Effector memory CD8-positive, alpha-beta T cell (primary cell): ENCODE results near the gene FAM163A.
A peak's percentile ranks its signal among the peaks of the same experiment; 100 is the strongest.
"Not testable (repeated sequence)": the region's sequence is repeated elsewhere in the genome, so short reads cannot be mapped to it uniquely, and the experiment has no call there.

Source experiments
- ATAC-seq: fragments of 150-1000 bp; cut with Tn5 transposase; replicated peaks from 2 replicates; pipeline ENCODE4 v1.10.0; 2021; ENCODE audit warnings: mild to moderate bottlenecking, moderate library complexity
- DNase-seq, 3 experiments: peaks; one replicate each; pipeline ENCODE4 v3.0.0; 2021
- H3K27ac Mint-ChIP-seq, 2 donors: one replicate each; pipeline ENCODE4 v1.8.0; 2022; ENCODE audit warnings: mild to moderate bottlenecking in 2 of 2, mixed read lengths in 2 of 2, moderate library complexity in 2 of 2
- H3K27me3 Mint-ChIP-seq, 2 donors: one replicate each; pipeline ENCODE4 v1.8.0; 2022; ENCODE audit warnings: mixed read lengths in 2 of 2
- H3K36me3 Mint-ChIP-seq: one replicate; pipeline ENCODE4 v1.8.0; 2022; ENCODE audit warnings: mild to moderate bottlenecking, moderate library complexity, mixed read lengths; ENCODE audit not compliant: insufficient read depth
- H3K4me1 Mint-ChIP-seq, 2 donors: one replicate each; pipeline ENCODE4 v1.8.0; 2022; ENCODE audit warnings: low read depth in 2 of 2, mixed read lengths in 2 of 2
- H3K4me3 Mint-ChIP-seq, 2 donors: one replicate each; pipeline ENCODE4 v1.8.0; 2022; ENCODE audit warnings: mild to moderate bottlenecking in 2 of 2, mixed read lengths in 2 of 2, moderate library complexity in 2 of 2
- H3K9me3 Mint-ChIP-seq, 2 donors: one replicate each; pipeline ENCODE4 v1.8.0; 2022; ENCODE audit warnings: mixed read lengths in 2 of 2
- total RNA-seq, 9 experiments: gene quantifications; one replicate each; lab custom pipeline; 2026; lab: John Stamatoyannopoulos, UW

Gene FAM163A
- 0 to 0.13 (median 0) reads per million in 9 experiments for total RNA-seq

DNA sequence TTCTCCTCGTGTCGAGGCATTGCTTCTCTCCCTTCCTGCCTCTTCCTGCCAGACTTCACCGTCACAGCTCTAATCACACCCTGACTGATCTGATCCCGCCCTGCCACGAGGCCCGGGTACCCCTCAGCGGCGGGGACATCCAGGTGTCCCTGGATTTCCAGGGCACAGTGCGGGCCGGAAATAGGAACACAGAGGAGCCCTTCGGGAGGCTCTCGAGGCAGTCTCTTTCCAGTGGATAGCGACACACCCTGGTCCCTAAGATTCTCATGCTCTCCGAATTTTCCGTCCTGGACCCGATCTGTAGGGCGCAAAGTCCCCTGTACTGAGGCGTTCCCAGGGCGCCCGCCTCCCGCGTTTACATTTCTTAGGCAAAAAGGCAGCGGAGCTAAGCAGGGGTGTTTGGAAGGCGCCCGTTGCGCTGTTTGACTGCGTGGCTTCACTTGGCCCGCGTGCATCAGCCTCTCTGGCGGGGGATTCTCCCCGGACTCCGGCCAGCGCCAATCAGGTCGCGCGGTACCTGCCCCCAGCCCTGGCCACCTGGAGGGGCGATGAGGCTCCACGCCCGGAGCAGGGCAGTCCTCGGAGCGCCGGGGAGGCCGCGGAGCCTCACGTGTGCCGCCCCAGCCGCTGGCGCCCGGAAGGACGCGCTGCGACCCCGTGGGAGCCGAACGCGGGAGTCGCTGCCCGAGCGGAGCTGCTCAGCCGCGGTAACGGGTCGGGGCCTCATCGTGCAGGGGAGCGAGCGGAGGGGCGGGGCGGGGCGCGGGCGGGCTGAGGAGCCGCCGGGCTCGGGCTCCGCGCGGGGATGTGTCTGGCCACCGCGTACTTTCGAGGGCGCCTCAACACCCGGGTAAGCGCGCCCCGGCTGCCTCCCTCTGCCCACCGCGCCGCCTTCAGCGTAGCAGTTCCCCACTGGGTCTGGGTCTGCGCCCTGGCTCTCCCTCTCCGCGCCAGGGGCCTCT is at the start of gene FAM163A:
FAM163A (plus strand) TSS at position 575 of the 962 bp plus-strand sequence. CDS start 69,807 bp downstream, outside the sequence.
- ATAC-seq (no peak), DNase-seq (no peak)
- H3K9me3 Mint-ChIP-seq = no peaks in the 10 kb centered on the region
- H3K36me3 Mint-ChIP-seq = no peaks in the 10 kb centered on the region
- peak within 1 kb of the TSS in 1 of 2 donors; percentile 38 for H3K4me3 Mint-ChIP-seq
- peaks cover 71 to 75% of the 10 kb centered on the region in 2 donors for H3K27me3 Mint-ChIP-seq
- no peak within 1 kb of the TSS for H3K27ac Mint-ChIP-seq
- peaks cover 5 to 6% of the 10 kb centered on the region in 2 donors for H3K4me1 Mint-ChIP-seq

DNA sequence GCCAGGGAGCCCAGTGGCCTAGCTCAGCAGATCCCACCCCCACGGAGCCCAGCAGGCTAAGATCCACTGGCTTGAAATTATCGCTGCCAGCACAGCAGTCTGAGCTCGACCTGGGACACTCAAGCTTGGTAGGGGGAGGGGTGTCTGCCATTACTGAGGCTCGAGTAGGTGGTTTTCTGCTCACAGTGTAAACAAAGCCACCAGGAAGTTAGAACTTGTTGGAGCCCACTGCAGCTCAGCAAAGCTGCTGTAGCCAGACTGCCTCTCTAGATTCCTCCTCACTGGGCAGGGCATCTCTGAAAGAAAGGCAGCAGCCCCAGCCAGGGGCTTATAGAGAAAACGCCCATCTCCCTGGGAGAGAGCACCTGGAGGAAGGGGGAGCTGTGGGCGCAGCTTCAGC is 48.6 kb upstream of the FAM163A start:
- H3K9me3 Mint-ChIP-seq, H3K36me3 Mint-ChIP-seq, ATAC-seq, DNase-seq, H3K4me1 Mint-ChIP-seq, H3K27ac Mint-ChIP-seq, H3K4me3 Mint-ChIP-seq: not testable (repeated sequence)
- H3K27me3 Mint-ChIP-seq = peaks cover 41 to 63% of the 10 kb centered on the region in 2 donors

- H3K27me3 Mint-ChIP-seq = peaks cover 0 to 15% of the 10 kb centered on the region in 2 donors
- H3K4me3 Mint-ChIP-seq = no peak overlapping the region
- ATAC-seq (no peak), DNase-seq (no peak)
- H3K4me1 Mint-ChIP-seq = no peaks in the 10 kb centered on the region
- no peaks in the 10 kb centered on the region for H3K9me3 Mint-ChIP-seq
- no peak overlapping the region for H3K27ac Mint-ChIP-seq
- H3K36me3 Mint-ChIP-seq = no peaks in the 10 kb centered on the region
Observed at GRCh38 chr1:179702946-179703539, 40.0 kb upstream of the FAM163A start.

DNA sequence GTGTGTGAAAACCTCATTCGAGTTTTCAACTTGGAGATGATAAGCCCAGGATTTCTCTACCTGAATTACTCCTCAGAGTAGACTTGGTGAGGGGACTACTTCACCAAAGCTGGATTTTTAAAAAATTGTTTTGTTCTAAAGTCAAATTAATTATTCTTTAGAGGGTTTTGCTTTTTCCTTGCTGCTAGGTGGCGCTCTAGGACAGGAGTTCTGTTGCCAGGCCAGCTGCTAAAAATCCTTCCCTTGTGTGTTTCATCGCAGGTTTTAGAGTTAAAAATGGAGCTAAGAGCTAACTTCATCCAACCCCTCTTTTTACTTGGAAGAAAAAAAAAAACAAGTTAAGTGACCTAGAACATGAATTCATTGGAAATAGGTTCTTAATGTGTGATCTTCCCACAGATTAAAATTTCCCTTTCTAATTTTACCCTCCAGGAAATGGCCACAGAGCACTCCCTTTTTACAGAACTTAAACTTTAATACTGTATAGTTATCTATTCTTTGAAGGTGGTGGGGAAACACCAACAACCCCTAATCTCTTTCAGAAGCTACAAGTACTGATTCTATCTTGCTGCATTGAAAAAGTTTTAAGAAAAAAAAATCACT is 36.7 kb upstream of the FAM163A start:
- no peak for ATAC-seq
- no peak overlapping the region for H3K27ac Mint-ChIP-seq
- H3K9me3 Mint-ChIP-seq = no peaks in the 10 kb centered on the region

DNA sequence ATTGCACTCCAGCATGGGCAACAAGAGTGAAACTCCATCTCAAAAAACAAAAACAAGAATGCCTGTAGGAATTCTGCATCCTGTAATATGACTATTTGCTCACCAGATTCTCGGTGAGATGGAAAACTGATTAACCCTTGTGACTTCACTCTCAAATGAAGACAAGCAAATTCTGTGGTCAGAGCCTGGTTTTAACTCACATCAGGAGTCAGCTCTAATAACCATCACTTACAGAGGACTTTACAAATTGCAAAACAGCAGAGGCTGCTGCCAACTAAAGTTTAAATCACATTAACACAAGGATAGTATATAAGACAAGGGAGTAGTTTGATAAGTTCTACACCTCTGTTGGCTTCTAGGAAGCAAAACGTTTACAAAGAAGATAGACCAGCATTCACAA is 35.7 kb upstream of the FAM163A start:
- no peak for ATAC-seq
- DNase-seq = no peak
- peaks cover 12 to 33% of the 10 kb centered on the region in 2 donors for H3K27me3 Mint-ChIP-seq
- no peaks in the 10 kb centered on the region for H3K4me1 Mint-ChIP-seq
- H3K36me3 Mint-ChIP-seq = no peaks in the 10 kb centered on the region
- H3K9me3 Mint-ChIP-seq = peaks cover 0 to 4% of the 10 kb centered on the region in 2 donors
- H3K4me3 Mint-ChIP-seq = no peak overlapping the region
- no peak overlapping the region for H3K27ac Mint-ChIP-seq

More for the DNA sequence above, 36.7 kb upstream of the FAM163A start:
- H3K27me3 Mint-ChIP-seq = peaks cover 7 to 25% of the 10 kb centered on the region in 2 donors
- H3K4me1 Mint-ChIP-seq = no peaks in the 10 kb centered on the region
- H3K4me3 Mint-ChIP-seq = no peak overlapping the region
- no peaks in the 10 kb centered on the region for H3K36me3 Mint-ChIP-seq
- DNase-seq = peak; percentile 14 to 23 (median 15)

GRCh38 chr1:179708434-179709195 is 34.5 kb upstream of the FAM163A start:
- no peak overlapping the region for H3K4me3 Mint-ChIP-seq

DNA sequence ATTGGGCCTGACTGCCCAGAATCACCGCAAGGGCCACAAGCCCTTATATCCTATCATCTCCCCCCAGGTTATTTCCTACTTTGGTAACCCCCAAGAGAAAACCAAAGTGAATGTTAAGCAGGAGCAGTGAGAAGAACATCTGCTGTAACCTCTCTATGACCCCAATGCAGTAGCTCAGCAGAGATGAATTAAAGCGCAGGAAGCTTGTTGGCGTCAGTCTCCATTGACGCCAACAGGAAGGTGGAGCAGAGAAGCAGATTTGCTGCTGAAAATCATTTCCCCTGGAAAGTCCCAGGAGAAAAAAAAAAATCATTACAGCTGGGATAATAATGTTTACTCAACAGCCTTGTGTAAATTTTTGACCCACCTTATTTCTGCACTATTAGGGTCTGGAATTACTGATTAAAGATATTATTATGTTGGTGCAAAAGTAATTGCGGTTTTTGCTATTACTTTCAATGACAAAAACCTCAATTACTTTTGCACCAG is 33.2 kb upstream of the FAM163A start:
- H3K9me3 Mint-ChIP-seq = peaks cover 4 to 9% of the 10 kb centered on the region in 2 donors
- H3K36me3 Mint-ChIP-seq = no peaks in the 10 kb centered on the region
- H3K27me3 Mint-ChIP-seq = peaks cover 12 to 24% of the 10 kb centered on the region in 2 donors
- H3K27ac Mint-ChIP-seq = no peak overlapping the region
- ATAC-seq (peak; percentile 61), DNase-seq (no peak)
- H3K4me1 Mint-ChIP-seq = no peaks in the 10 kb centered on the region
- H3K4me3 Mint-ChIP-seq = no peak overlapping the region

More at GRCh38 chr1:179708434-179709195, 34.5 kb upstream of the FAM163A start:
- Mint-ChIP-seq H3K27me3 (peaks cover 12 to 24% of the 10 kb centered on the region in 2 donors), H3K4me1 (no peaks in the 10 kb centered on the region), H3K27ac (no peak overlapping the region), H3K9me3 (peaks cover 0 to 4% of the 10 kb centered on the region in 2 donors), H3K36me3 (no peaks in the 10 kb centered on the region)
- no peak for ATAC-seq
- DNase-seq = no peak

DNA sequence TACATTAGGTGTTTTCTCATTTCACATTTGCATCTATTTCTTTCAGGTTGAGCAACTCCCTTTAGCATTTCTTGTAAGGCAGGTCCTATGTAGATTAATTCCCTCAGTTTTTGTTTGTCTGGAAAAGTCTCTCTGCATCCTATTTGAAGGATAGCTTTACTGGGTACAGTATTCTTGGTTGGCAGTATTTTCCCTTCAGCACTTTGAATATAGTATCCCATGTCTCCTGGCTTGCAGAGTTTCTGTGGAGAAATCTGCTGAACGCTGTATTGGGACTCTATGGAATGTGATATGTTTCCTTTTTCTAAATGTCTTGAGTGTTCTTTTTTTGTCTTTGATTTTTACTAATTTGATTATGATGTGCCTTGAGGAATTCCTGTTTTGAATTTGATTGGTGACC is 28.9 kb upstream of the FAM163A start:
- no peak overlapping the region for H3K27ac Mint-ChIP-seq
- peaks cover 7 to 21% of the 10 kb centered on the region in 2 donors for H3K27me3 Mint-ChIP-seq
- no peak for DNase-seq
- no peaks in the 10 kb centered on the region for H3K36me3 Mint-ChIP-seq
- no peak overlapping the region for H3K4me3 Mint-ChIP-seq
- H3K9me3 Mint-ChIP-seq = peaks cover 4 to 31% of the 10 kb centered on the region in 2 donors
- H3K4me1 Mint-ChIP-seq = no peaks in the 10 kb centered on the region
- no peak for ATAC-seq

GRCh38 chr1:179714623-179715022 is 28.5 kb upstream of the FAM163A start:
- no peak overlapping the region for H3K27ac Mint-ChIP-seq
- no peaks in the 10 kb centered on the region for H3K4me1 Mint-ChIP-seq
- H3K36me3 Mint-ChIP-seq = no peaks in the 10 kb centered on the region
- peaks cover 5 to 17% of the 10 kb centered on the region in 2 donors for H3K27me3 Mint-ChIP-seq
- peaks cover 4 to 31% of the 10 kb centered on the region in 2 donors for H3K9me3 Mint-ChIP-seq
- H3K4me3 Mint-ChIP-seq = no peak overlapping the region
- no peak for DNase-seq
- ATAC-seq = no peak

GRCh38 chr1:179719272-179719671 is 23.8 kb upstream of the FAM163A start:
- Mint-ChIP-seq H3K36me3 (no peaks in the 10 kb centered on the region), H3K9me3 (peaks cover 0 to 28% of the 10 kb centered on the region in 2 donors), H3K27me3 (peaks cover 0 to 6% of the 10 kb centered on the region in 2 donors), H3K27ac (no peak overlapping the region), H3K4me3 (no peak overlapping the region), H3K4me1 (no peaks in the 10 kb centered on the region)
- ATAC-seq (no peak), DNase-seq (no peak)

DNA sequence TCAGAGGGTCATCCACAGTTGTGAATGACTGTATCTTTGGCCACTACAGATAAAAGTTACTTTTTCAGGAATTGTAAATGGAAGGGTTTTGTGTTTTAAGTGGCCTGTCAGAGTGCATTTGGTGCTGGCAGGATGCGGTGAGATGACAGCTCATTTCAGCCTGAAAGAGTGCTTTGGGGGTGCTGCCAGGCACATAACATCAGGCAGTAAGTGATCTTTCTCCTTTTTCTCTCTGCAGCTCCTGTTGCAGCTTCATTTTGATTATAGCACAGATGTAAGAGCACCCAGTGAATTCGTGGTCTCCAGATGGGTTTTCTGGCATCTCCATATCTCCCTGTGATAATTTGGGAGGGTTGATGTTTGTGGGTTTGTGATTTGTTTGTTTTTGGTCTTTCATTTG is 14.8 kb upstream of the FAM163A start:
- Mint-ChIP-seq H3K4me3 (no peak overlapping the region), H3K9me3 (no peaks in the 10 kb centered on the region), H3K36me3 (no peaks in the 10 kb centered on the region), H3K27me3 (peaks cover 0 to 9% of the 10 kb centered on the region in 2 donors), H3K27ac (no peak overlapping the region), H3K4me1 (no peaks in the 10 kb centered on the region)
- no peak for DNase-seq
- no peak for ATAC-seq

- H3K9me3 Mint-ChIP-seq = no peaks in the 10 kb centered on the region
- H3K4me1 Mint-ChIP-seq = no peaks in the 10 kb centered on the region
- no peaks in the 10 kb centered on the region for H3K36me3 Mint-ChIP-seq
- H3K27ac Mint-ChIP-seq = no peak overlapping the region
- H3K27me3 Mint-ChIP-seq = peaks cover 14 to 26% of the 10 kb centered on the region in 2 donors
- no peak overlapping the region for H3K4me3 Mint-ChIP-seq
- DNase-seq (no peak), ATAC-seq (no peak)
Observed at GRCh38 chr1:179729881-179730280, 13.2 kb upstream of the FAM163A start.

DNA sequence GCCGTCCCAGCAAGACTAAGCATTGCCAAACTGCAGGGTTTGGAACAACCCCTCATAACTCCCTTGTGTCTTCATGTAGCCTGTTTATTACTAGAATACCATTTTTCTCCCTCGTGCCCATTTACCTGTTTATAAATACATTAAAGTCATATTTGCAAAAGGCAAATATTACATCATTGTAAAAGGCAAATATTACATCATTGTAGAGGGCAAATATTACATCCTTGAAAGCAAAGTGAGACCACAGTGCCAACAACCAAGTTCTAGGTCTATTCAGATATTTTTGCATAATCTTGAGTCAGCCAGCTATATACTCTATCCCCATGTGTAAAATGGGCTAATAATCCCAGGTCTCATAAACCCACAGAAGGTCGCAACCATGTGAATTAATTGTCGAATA is 11.4 kb upstream of the FAM163A start:
- Mint-ChIP-seq H3K36me3 (no peaks in the 10 kb centered on the region), H3K9me3 (no peaks in the 10 kb centered on the region), H3K27me3 (peaks cover 25 to 39% of the 10 kb centered on the region in 2 donors), H3K4me3 (no peak overlapping the region), H3K27ac (no peak overlapping the region), H3K4me1 (no peaks in the 10 kb centered on the region)
- no peak for ATAC-seq
- no peak for DNase-seq
